HG03378 (cell line): ENCODE data around the gene PICK1.

Experiments used
- ATAC-seq: cut with Tn5 transposase; IDR thresholded peaks from one replicate; pipeline ENCODE4 v1.9.1; 2021; ENCODE audit warnings: mild to moderate bottlenecking, moderate library complexity; ENCODE audit not compliant: unreplicated experiment

Gene PICK1

GRCh38 chr22:38046070-38046748 lies 11.0 kb upstream of the PICK1 start:
- no peak for ATAC-seq

- ATAC-seq: no peak
Measured at GRCh38 chr22:38049812-38050619, 7.2 kb upstream of the PICK1 start.

- ATAC-seq: no peak
Measured at GRCh38 chr22:38050720-38051119, 6.5 kb upstream of the PICK1 start.

- ATAC-seq: no peak
Measured at GRCh38 chr22:38051261-38051660, 5.9 kb upstream of the PICK1 start.

- no peak for ATAC-seq
Measured at GRCh38 chr22:38051900-38052862, 5.0 kb upstream of the PICK1 start.

- ATAC-seq: no peak
Measured at GRCh38 chr22:38062791-38063190, 5.6 kb downstream of the PICK1 start.

GRCh38 chr22:38065539-38065938 lies 8.3 kb downstream of the PICK1 start:
- no peak for ATAC-seq

- ATAC-seq: no peak
Measured at GRCh38 chr22:38066381-38067027, 9.3 kb downstream of the PICK1 start.

- ATAC-seq: no peak
Measured at GRCh38 chr22:38067028-38067415, 9.8 kb downstream of the PICK1 start.

- ATAC-seq: no peak
Measured at GRCh38 chr22:38067761-38068360, 10.7 kb downstream of the PICK1 start.

GRCh38 chr22:38068641-38069371 lies 11.6 kb downstream of the PICK1 start:
- no peak for ATAC-seq

- ATAC-seq: no peak
Measured at GRCh38 chr22:38069372-38070249, 12.4 kb downstream of the PICK1 start.

GRCh38 chr22:38070250-38070921 lies 13.2 kb downstream of the PICK1 start:
- ATAC-seq: no peak

- no peak for ATAC-seq
Measured at GRCh38 chr22:38071421-38072321, 14.5 kb downstream of the PICK1 start.

- ATAC-seq: no peak
Measured at GRCh38 chr22:38072322-38073149, 15.3 kb downstream of the PICK1 start.
